Activated CD4-positive, alpha-beta T cell treated with anti-CD3 and anti-CD28 coated beads for 36 hours (primary cell): ENCODE results near the gene ATP9A. TPM values are rescaled to one million over a fixed set of nuclear protein-coding genes. Genes with fewer than 3 reads are reported as not detected.
A peak's percentile ranks its signal among the peaks of the same experiment; 100 is the strongest.

Experiments
- ATAC-seq: fragments of 200-7000 bp; cut with Tn5 transposase; one replicate; pipeline ENCODE4 v1.10.0; 2021; ENCODE audit warnings: mild to moderate bottlenecking, moderate library complexity
- CTCF ChIA-PET: fragments of 350-600 bp; sonication (Branson Sonifier 250); formaldehyde crosslinking; loops from one replicate; lab custom pipeline; 2021; ENCODE audit warnings: antibody characterized with exemption; lab: Charles Lee
- POLR2A ChIA-PET: fragments of 350-600 bp; sonication (Branson Sonifier 250); formaldehyde crosslinking; loops from one replicate; lab custom pipeline; 2021; ENCODE audit warnings: antibody characterized with exemption, inconsistent platforms; lab: Charles Lee
- DNase-seq: peaks from one replicate; pipeline ENCODE4 v3.0.0-alpha.2; 2020
- H3K27ac Mint-ChIP-seq: one replicate; pipeline ENCODE4 v1.8.0; 2021; ENCODE audit warnings: mixed read lengths
- H3K27me3 Mint-ChIP-seq: one replicate; pipeline ENCODE4 v1.8.0; 2021; ENCODE audit warnings: mixed read lengths
- H3K36me3 Mint-ChIP-seq: one replicate; pipeline ENCODE4 v1.8.0; 2021; ENCODE audit warnings: low read depth, mixed read lengths
- H3K4me1 Mint-ChIP-seq: one replicate; pipeline ENCODE4 v1.8.0; 2021; ENCODE audit warnings: mixed read lengths
- H3K4me3 Mint-ChIP-seq: one replicate; pipeline ENCODE4 v1.8.0; 2021; ENCODE audit warnings: mild to moderate bottlenecking, moderate library complexity, mixed read lengths
- H3K9me3 Mint-ChIP-seq: one replicate; pipeline ENCODE4 v1.8.0; 2021; ENCODE audit warnings: low read depth, mixed read lengths
- intact Hi-C, 2 experiments: fragments of 100-400 bp; cut with DNase I in 1 of 2; cut with micrococcal nuclease in 1 of 2; formaldehyde crosslinking; loops; one replicate each; pipeline versions ENCODE4 v1.14.2 to v1.15.1; 2022 to 2024; cut with DNase I, micrococcal nuclease
- total RNA-seq, 2 experiments: library from RNA; stranded (reverse); gene quantifications; one replicate each; pipeline ENCODE4 v1.2.3, GENCODE V29; 2021

Gene ATP9A
- total RNA-seq, 2 experiments from 2014 or later, result 2.2 to 2.7 TPM

DNA sequence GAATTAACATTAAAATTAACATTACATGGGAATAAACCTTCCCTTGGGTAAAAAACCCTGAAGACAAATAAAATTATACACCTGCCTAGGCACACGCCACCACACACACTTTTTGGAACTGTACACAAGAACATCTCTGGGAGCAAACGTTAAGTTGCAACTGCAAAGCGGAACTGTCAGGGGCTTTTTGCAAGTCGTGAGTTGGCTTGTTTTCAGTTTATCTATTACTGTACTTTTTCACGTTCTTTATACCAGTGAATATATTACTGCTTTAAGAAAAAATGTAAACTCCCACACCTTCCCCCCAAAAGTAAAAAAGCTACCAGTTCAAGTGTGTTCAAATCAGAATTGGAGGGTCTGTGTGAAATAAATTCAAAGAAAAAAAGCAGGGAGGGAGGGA, 160.1 kb downstream of the ATP9A start:
- intact Hi-C loops, result no loop called here
- H3K4me3 Mint-ChIP-seq, result peak overlapping the region; percentile 43
- H3K27ac Mint-ChIP-seq, result no peak overlapping the region
- POLR2A ChIA-PET, result interaction anchor here (0.7 to 1.0 kb wide), 2 partner anchors 8 to 208 kb away, joined by 3 to 5 read pairs; no protein-coding TSS in a partner anchor
- no peaks in the 10 kb centered on the region for H3K36me3 Mint-ChIP-seq
- DNase-seq, result peak; percentile 50
- ATAC-seq, result peak; percentile 60
- CTCF ChIA-PET, result interaction anchor here (0.8 to 1.4 kb wide), 6 partner anchors 12 to 457 kb away, joined by 3 to 8 read pairs (median 3); no protein-coding TSS in a partner anchor
- H3K9me3 Mint-ChIP-seq, result no peaks in the 10 kb centered on the region
- H3K4me1 Mint-ChIP-seq, result peaks cover 35% of the 10 kb centered on the region
- peaks cover 3% of the 10 kb centered on the region for H3K27me3 Mint-ChIP-seq

DNA sequence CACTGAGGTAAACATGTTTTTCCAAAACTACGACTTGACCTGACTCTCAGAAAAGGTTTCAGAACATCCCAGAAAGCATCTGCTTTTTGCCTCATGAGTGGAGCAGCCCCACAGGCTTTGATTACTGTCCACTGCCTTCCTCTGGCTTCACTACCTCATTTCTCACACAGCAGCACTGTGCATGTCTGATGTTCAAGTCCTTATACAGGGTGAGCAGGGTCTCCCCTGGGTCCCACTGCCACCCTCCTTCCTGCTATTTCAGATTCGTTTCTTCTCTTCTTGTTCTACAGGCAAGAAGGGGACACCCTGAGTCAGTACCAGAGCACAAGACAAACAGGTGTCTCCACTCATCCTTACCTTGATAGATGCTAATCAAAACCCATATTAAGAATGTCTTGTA, 161.0 kb downstream of the ATP9A start:
- ChIA-PET CTCF (no interaction called here), POLR2A (no interaction called here)
- ATAC-seq (no peak), DNase-seq (no peak)
- Mint-ChIP-seq H3K4me1 (peaks cover 35% of the 10 kb centered on the region), H3K36me3 (no peaks in the 10 kb centered on the region), H3K27ac (no peak overlapping the region), H3K27me3 (peaks cover 3% of the 10 kb centered on the region), H3K9me3 (no peaks in the 10 kb centered on the region), H3K4me3 (no peak overlapping the region)
- intact Hi-C loops, result no loop called here

DNA sequence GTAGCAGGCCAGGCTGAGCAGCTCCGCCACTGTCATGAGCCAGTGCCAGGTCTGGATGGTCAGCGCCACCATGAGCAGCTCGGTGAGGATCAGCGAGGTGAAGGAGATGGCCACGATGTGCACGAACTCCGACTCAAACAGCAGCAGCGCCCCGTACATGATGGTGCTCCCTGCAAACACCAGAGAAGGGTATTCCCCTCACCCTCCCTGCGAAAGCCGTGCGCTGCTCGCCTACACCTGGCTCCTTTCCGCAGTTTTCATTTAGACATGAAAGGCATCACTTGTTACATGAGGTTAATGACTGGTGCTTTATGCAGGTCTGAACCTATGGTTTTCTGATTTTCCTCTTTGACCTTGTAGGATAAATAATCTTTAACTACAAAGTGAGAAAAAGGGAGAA, 163.3 kb downstream of the ATP9A start:
- H3K27me3 Mint-ChIP-seq, result peaks cover 5% of the 10 kb centered on the region
- POLR2A ChIA-PET, result interaction anchor here (0.7 kb wide), 1 partner anchor 1417 kb away, joined by 4 read pairs; no protein-coding TSS in a partner anchor
- H3K27ac Mint-ChIP-seq, result no peak overlapping the region
- H3K36me3 Mint-ChIP-seq, result no peaks in the 10 kb centered on the region
- DNase-seq (no peak), ATAC-seq (no peak)
- H3K4me1 Mint-ChIP-seq, result peaks cover 33% of the 10 kb centered on the region
- intact Hi-C loops, result no loop called here
- CTCF ChIA-PET, result interaction anchor here (0.7 kb wide), 1 partner anchor 16 kb away, joined by 3 read pairs; no protein-coding TSS in a partner anchor
- no peak overlapping the region for H3K4me3 Mint-ChIP-seq
- H3K9me3 Mint-ChIP-seq, result no peaks in the 10 kb centered on the region

DNA sequence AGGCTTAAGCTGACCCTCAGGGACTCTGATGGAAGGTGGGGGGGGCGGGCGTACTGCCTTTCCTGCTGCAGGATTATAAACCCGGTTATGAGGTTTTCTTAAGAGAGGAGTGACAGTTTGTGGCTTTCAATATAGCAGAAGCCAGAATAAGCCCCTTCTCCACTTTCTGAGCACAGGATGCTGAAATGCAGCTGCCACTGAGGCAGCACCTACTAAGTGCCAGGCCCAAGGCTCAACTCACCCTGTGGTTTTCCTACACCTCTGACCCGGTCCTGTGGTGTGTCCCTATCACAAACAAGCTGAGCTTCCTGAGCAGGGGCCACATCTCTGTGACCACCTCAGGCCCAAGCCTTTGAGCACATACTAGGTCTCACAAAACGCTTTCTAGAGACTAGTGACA, 166.1 kb downstream of the ATP9A start:
- ATAC-seq (no peak), DNase-seq (no peak)
- Mint-ChIP-seq H3K9me3 (no peaks in the 10 kb centered on the region), H3K36me3 (no peaks in the 10 kb centered on the region), H3K27me3 (peaks cover 3% of the 10 kb centered on the region), H3K4me1 (peaks cover 30% of the 10 kb centered on the region), H3K4me3 (no peak overlapping the region), H3K27ac (no peak overlapping the region)
- intact Hi-C loops, result no loop called here
- CTCF ChIA-PET, result no interaction called here
- POLR2A ChIA-PET, result no interaction called here

DNA sequence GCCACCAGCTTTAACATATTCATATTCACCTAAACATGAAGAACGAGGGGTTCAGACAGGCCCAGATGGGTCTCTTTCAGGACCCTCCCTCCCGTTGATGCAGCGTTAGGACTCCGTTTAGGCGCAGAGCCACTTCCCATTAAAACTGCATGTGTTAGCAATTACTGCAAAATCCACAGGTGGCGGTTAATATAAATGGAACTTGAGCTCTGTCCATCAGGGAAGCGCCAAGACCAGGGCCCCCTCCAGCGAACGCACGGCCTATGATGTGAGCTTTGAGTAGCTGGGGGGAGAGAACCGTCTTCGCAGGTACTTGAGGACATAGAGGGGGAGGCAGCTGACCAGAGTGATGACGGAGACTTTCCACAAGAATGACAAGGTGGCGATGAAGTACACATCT, 167.2 kb downstream of the ATP9A start:
- DNase-seq (no peak), ATAC-seq (no peak)
- Mint-ChIP-seq H3K27ac (no peak overlapping the region), H3K4me1 (peaks cover 39% of the 10 kb centered on the region), H3K4me3 (no peak overlapping the region), H3K36me3 (no peaks in the 10 kb centered on the region), H3K9me3 (no peaks in the 10 kb centered on the region), H3K27me3 (peaks cover 3% of the 10 kb centered on the region)
- intact Hi-C loops, result no loop called here
- CTCF ChIA-PET, result interaction anchor here (0.8 to 1.3 kb wide), 2 partner anchors 11 to 120 kb away, joined by 3 read pairs; no protein-coding TSS in a partner anchor
- POLR2A ChIA-PET, result interaction anchor here (0.6 kb wide), 1 partner anchor 100 kb away, joined by 3 read pairs; no protein-coding TSS in a partner anchor

DNA sequence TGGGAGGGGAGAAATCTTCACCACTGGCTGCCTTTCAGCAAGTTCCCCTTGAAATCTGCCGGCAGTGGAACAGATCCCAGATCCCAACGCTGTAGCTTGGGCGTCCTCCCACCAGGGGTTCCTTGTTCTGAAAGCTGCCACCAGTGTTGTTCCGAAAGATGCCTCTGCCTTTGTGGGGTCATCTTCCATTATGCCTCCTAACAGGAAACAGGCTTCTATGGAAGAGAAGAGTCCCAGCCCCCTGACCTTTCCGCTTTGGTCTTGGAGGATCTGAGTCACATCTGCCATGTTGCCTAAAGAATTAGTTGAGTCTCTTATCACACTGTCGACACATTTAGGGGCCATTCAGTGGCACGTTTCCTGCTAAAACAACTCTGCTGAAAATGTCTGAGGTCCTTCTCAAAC, 168.2 kb downstream of the ATP9A start:
- POLR2A ChIA-PET, result interaction anchor here (0.6 kb wide), 1 partner anchor 8 kb away, joined by 5 read pairs; no protein-coding TSS in a partner anchor
- H3K36me3 Mint-ChIP-seq, result no peaks in the 10 kb centered on the region
- intact Hi-C loops, result no loop called here
- peaks cover 3% of the 10 kb centered on the region for H3K27me3 Mint-ChIP-seq
- peak; percentile 34 for DNase-seq
- CTCF ChIA-PET, result interaction anchor here (1.3 kb wide), 1 partner anchor 12 kb away, joined by 3 read pairs; no protein-coding TSS in a partner anchor
- peaks cover 45% of the 10 kb centered on the region for H3K4me1 Mint-ChIP-seq
- H3K4me3 Mint-ChIP-seq, result no peak overlapping the region
- H3K27ac Mint-ChIP-seq, result no peak overlapping the region
- no peaks in the 10 kb centered on the region for H3K9me3 Mint-ChIP-seq
- no peak for ATAC-seq

DNA sequence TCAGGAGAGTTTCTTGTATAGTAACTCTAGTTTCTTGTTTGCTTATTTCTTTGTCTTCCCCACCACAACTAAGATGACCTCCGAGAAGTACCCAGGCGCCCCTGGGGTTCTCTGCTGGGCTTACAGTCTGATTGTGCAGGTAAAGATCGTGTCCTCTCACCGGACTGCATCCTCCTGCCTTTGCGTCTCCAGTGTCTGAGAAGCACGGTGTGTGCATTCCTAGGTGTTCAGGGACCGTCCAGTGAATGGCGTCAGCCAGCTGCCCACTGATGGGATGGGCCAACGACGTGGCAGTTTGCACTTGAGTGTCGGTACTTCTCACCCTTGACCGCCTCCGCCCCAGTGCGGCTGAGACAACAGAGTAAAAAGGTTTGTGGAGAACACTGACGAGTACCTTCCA, 169.6 kb downstream of the ATP9A start:
- intact Hi-C loops, result loop anchor here (5.0 to 10.0 kb wide), 2 partner anchors 211 to 374 kb away; no protein-coding TSS in a partner anchor
- CTCF ChIA-PET, result interaction anchor here (0.6 to 4.8 kb wide), 8 partner anchors 10 to 542 kb away, joined by 3 to 31 read pairs (median 4); no protein-coding TSS in a partner anchor
- ATAC-seq, result no peak
- Mint-ChIP-seq H3K4me3 (no peak overlapping the region), H3K4me1 (peaks cover 59% of the 10 kb centered on the region), H3K36me3 (no peaks in the 10 kb centered on the region), H3K27ac (no peak overlapping the region), H3K9me3 (no peaks in the 10 kb centered on the region), H3K27me3 (peaks cover 3% of the 10 kb centered on the region)
- POLR2A ChIA-PET, result interaction anchor here (0.9 to 1.3 kb wide), 2 partner anchors 57 to 118 kb away, joined by 5 to 7 read pairs; no protein-coding TSS in a partner anchor
- no peak for DNase-seq

DNA sequence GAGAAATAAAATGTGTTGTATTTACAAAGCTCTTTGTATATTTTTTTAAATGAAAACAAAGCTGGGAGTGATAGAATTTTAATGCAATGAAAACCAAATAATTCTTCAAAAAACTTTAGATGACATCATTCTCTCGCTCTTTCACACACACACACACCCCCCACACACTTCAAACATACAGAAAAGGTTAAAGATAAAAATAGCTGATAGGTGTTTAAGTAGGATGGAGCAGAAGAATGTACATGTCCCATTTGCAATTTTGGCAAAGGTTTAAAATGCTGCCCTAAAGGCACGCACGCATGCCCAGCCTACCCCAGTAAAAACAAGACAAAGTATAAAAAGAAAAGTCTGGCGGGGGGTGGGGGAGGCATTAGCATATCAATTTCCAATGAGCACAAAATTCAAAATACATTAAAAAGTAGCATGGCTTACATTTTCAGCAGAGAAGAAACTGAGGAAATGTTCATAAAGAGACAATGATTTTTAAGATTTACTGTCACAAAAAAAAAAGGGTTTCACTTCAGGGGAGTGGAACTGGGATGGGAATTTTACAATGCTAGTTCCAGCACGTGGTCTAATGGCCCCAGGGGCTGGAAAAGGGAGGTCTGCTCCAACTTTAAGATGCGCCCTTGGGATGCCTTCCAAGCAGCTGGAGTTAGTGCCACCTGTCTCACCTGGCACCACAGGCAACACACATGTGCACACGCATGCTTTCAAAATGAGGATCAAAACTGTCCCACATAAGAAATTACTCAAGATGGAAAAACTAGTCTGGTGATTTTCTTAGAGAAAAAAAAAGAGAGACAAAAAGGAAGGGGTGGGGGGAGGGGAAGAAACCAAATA, 170.6 kb downstream of the ATP9A start:
- H3K4me1 Mint-ChIP-seq, result peaks cover 60% of the 10 kb centered on the region
- ChIA-PET CTCF (interaction anchor here (0.6 to 4.8 kb wide), 22 partner anchors 9 to 605 kb away, joined by 3 to 31 read pairs (median 4); no protein-coding TSS in a partner anchor), POLR2A (interaction anchor here (0.8 to 1.3 kb wide), 3 partner anchors 56 to 193 kb away, joined by 4 to 7 read pairs (median 5); no protein-coding TSS in a partner anchor)
- no peaks in the 10 kb centered on the region for H3K36me3 Mint-ChIP-seq
- DNase-seq, result peak; percentile 33
- intact Hi-C loops, result loop anchor here (2.0 to 10.0 kb wide), 3 partner anchors 117 to 373 kb away; no protein-coding TSS in a partner anchor
- H3K27ac Mint-ChIP-seq, result peak overlapping the region; percentile 49
- peaks cover 3% of the 10 kb centered on the region for H3K27me3 Mint-ChIP-seq
- no peaks in the 10 kb centered on the region for H3K9me3 Mint-ChIP-seq
- H3K4me3 Mint-ChIP-seq, result no peak overlapping the region
- ATAC-seq, result peak; percentile 40

DNA sequence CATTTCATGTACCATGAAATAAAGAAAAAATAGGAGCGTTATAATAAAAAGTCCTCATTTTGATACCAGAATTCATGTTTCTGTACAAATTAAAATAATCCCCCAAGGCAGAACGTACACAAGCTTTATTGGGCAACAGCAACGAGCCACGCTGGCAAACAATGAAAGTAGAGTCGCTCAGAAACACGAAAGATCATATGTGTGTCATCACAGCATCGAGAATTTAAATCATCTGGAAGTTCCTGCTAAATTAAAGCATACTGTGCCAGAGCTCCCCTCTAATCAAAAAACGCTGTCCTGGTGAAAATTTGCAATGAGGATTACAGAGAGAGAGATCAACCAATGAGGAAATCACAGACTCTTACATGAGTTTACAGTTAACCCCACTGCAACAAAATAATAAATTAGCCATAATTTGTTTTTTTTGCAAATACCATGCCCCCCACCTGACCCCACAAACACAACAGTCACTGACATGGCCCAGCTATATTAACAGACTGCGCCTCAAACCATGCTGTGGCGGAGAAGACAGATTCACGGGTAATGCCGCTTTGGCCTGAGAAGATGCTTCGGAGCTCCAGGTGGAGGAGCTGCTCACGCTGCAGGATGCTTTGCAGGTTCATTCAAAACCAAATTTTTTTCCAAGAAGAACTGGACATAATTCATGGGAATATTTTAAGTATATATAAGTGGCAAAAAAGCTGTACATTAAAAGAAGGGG, 171.4 kb downstream of the ATP9A start:
- Mint-ChIP-seq H3K27me3 (peaks cover 3% of the 10 kb centered on the region), H3K27ac (no peak overlapping the region), H3K4me3 (no peak overlapping the region), H3K9me3 (no peaks in the 10 kb centered on the region), H3K4me1 (peaks cover 60% of the 10 kb centered on the region), H3K36me3 (no peaks in the 10 kb centered on the region)
- DNase-seq (no peak), ATAC-seq (no peak)
- intact Hi-C loops, result loop anchor here (2.0 to 10.0 kb wide), 3 partner anchors 116 to 372 kb away; no protein-coding TSS in a partner anchor
- CTCF ChIA-PET, result interaction anchor here (0.6 to 4.8 kb wide), 25 partner anchors 12 to 604 kb away, joined by 3 to 31 read pairs (median 4); no protein-coding TSS in a partner anchor
- POLR2A ChIA-PET, result interaction anchor here (0.8 kb wide), 1 partner anchor 192 kb away, joined by 4 read pairs; no protein-coding TSS in a partner anchor

DNA sequence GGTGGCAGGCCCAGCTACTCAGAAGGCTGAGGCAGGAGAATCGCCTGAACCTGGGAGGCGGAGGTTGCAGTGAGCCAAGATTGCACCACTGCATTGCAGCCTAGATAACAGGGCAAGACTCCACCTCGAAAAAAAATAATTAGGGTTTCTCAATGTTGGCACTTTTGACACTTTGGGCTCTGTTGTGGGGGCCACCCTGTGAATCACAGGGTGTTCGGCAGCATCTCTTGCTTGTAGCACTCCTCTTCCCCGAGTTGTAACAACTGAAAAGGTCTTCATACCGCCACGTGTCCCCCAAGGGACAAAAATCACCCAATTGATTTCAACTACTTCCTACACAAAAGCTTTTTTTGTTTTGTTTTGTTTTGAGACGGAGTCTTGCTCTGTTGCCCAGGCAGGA, 172.4 kb downstream of the ATP9A start:
- CTCF ChIA-PET, result interaction anchor here (0.6 to 4.8 kb wide), 25 partner anchors 13 to 289 kb away, joined by 3 to 31 read pairs (median 5); no protein-coding TSS in a partner anchor

More for the DNA sequence above, 172.4 kb downstream of the ATP9A start:
- no peak for DNase-seq
- no peak for ATAC-seq
- no peaks in the 10 kb centered on the region for H3K36me3 Mint-ChIP-seq
- no peaks in the 10 kb centered on the region for H3K9me3 Mint-ChIP-seq
- peaks cover 3% of the 10 kb centered on the region for H3K27me3 Mint-ChIP-seq
- intact Hi-C loops, result loop anchor here (1.0 to 10.0 kb wide), 10 partner anchors 55 to 371 kb away; no protein-coding TSS in a partner anchor
- H3K4me3 Mint-ChIP-seq, result no peak overlapping the region
- POLR2A ChIA-PET, result no interaction called here
- no peak overlapping the region for H3K27ac Mint-ChIP-seq
- H3K4me1 Mint-ChIP-seq, result peaks cover 60% of the 10 kb centered on the region
